ENCODE data around the gene IL33.

DNA sequence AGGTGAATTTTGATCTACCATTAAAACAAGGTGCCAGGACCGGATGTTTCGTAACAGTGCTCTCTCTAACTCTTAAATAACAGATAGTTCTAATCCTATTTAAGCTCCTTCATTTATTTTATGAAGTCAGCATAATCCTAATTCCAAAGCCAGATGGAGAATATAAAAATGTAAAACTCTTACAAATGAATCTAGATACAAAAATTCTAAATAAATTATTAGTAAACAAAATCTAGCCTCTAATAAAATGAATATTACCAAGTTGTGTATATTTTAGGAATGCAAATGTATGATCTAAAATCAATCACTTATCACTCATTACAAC lies 32.4 kb upstream of the IL33 start:
- TF ChIP-seq CTCF (conservative IDR thresholded peaks at IDR 0.05) (no peak), EZH2 (IDR thresholded peaks at IDR 0.05; ENCODE audit: low read depth) (no peak)

Measured in PC-9 (cell line).